Panc1 (cell line): ENCODE results near the gene ELFN1. TPM values are rescaled to one million over a fixed set of nuclear protein-coding genes. Genes with fewer than 3 reads are reported as not detected.

ENCODE experiments used
- ATAC-seq: fragments of 200-7000 bp; cut with Tn5 transposase; 2 replicates; pipeline ENCODE4 v1.9.1; 2020; ENCODE audit warnings: mild to moderate bottlenecking, moderate library complexity
- BruUV-seq: library from RNA; stranded (reverse); fragments of 400-500 nt; replicated peaks from 2 replicates; lab custom pipeline; 2021; lab: Mats Ljungman, UMichigan
- CTCF ChIA-PET: fragments of 300-600 bp; sonication (Branson Sonifier 250); formaldehyde crosslinking; loops from one replicate; lab custom pipeline; 2022; ENCODE audit warnings: antibody characterized with exemption; lab: Charles Lee
- POLR2A ChIA-PET: fragments of 300-600 bp; sonication (Branson Sonifier 250); formaldehyde crosslinking; loops from one replicate; lab custom pipeline; 2022; ENCODE audit warnings: antibody characterized with exemption; lab: Charles Lee
- DNase-seq: peaks from one replicate; pipeline ENCODE4 v3.0.0-alpha.2; 2010; ENCODE audit warnings: low read depth, low spot score
- H3K27ac ChIP-seq: 2 replicates; pipeline ENCODE4 v1.5.1; 2011; ENCODE audit warnings: mild to moderate bottlenecking, low read length, inconsistent platforms
- H3K27me3 ChIP-seq: fragments of 200-500 bp; sonication (Bioruptor generic); 2 replicates; pipeline ENCODE4 v1.6.0; 2014; ENCODE audit warnings: low read length, inconsistent platforms; ENCODE audit not compliant: control insufficient read depth, insufficient read depth
- H3K36me3 ChIP-seq: fragments of 200-500 bp; sonication (Bioruptor generic); 2 replicates; pipeline ENCODE4 v1.5.1; 2014; ENCODE audit warnings: inconsistent platforms, mild to moderate bottlenecking, low read length, moderate library complexity; ENCODE audit not compliant: control insufficient read depth, insufficient read depth
- H3K4me1 ChIP-seq: 2 replicates; pipeline ENCODE4 v1.5.1; 2011; ENCODE audit warnings: inconsistent platforms, mild to moderate bottlenecking, low read length, moderate library complexity; ENCODE audit not compliant: control insufficient read depth, insufficient read depth
- H3K4me3 ChIP-seq, 2 experiments: 2 replicates each; pipeline ENCODE4 v1.5.1; 2011 to 2012; ENCODE audit warnings: low read depth in 2 of 2, low read length in 2 of 2, mild to moderate bottlenecking in 2 of 2, inconsistent platforms in 1 of 2, moderate library complexity in 1 of 2
- H3K9me3 ChIP-seq: fragments of 200-500 bp; sonication (Bioruptor generic); 2 replicates; pipeline ENCODE4 v1.5.1; 2014; ENCODE audit warnings: low read depth, mild to moderate bottlenecking, inconsistent platforms, low read length, moderate library complexity; ENCODE audit not compliant: control insufficient read depth, insufficient read depth
- POLR2AphosphoS5 ChIP-seq: IDR thresholded peaks from 2 replicates; pipeline ENCODE4 v1.6.1; 2012; ENCODE audit warnings: mild to moderate bottlenecking, low read depth, low read length, moderate library complexity
- SIN3A ChIP-seq: IDR thresholded peaks from 2 replicates; pipeline ENCODE4 v1.6.1; 2012; ENCODE audit warnings: low read depth, mild to moderate bottlenecking, low read length, moderate library complexity, borderline replicate concordance; ENCODE audit not compliant: insufficient read depth
- TCF7L2 ChIP-seq: IDR thresholded peaks from 2 replicates; pipeline ENCODE4 v1.6.1; 2011; ENCODE audit warnings: mild to moderate bottlenecking, low read depth, low read length, inconsistent platforms
- in situ Hi-C: cut with HindIII; loops from 2 replicates; pipeline ENCODE4 v1.10.0; 2016; ENCODE audit warnings: low sequenced_read_pairs, low pct_unique_long_range_greater_than_20kb
- intact Hi-C: fragments of 100-400 bp; cut with micrococcal nuclease; formaldehyde crosslinking; loops from one replicate; pipeline ENCODE4 v1.10.0; 2022; ENCODE audit not compliant: unreplicated experiment
- total RNA-seq: library from RNA; stranded (reverse); gene quantifications from one replicate; pipeline ENCODE4 v1.2.1, GENCODE V29; 2021; ENCODE audit not compliant: unreplicated experiment
- TF ChIP-seq, protein P1 (sequence below): fragments of 450-650 bp; IDR thresholded peaks from 2 replicates; pipeline ENCODE4 v1.5.1; 2017; ENCODE audit warnings: mild to moderate bottlenecking
- TF ChIP-seq, protein P2 (sequence below), 2 experiments: IDR thresholded peaks; 2 replicates each; pipeline ENCODE4 v1.6.1; 2011 to 2012; ENCODE audit warnings: low read depth in 2 of 2, control low read depth in 1 of 2, low read length in 1 of 2, mild to moderate bottlenecking in 1 of 2, moderate library complexity in 1 of 2; ENCODE audit not compliant: insufficient read depth in 1 of 2

The ELFN1 gene
- total RNA-seq, 1 experiment from 2014 or later = 39.0 TPM

DNA sequence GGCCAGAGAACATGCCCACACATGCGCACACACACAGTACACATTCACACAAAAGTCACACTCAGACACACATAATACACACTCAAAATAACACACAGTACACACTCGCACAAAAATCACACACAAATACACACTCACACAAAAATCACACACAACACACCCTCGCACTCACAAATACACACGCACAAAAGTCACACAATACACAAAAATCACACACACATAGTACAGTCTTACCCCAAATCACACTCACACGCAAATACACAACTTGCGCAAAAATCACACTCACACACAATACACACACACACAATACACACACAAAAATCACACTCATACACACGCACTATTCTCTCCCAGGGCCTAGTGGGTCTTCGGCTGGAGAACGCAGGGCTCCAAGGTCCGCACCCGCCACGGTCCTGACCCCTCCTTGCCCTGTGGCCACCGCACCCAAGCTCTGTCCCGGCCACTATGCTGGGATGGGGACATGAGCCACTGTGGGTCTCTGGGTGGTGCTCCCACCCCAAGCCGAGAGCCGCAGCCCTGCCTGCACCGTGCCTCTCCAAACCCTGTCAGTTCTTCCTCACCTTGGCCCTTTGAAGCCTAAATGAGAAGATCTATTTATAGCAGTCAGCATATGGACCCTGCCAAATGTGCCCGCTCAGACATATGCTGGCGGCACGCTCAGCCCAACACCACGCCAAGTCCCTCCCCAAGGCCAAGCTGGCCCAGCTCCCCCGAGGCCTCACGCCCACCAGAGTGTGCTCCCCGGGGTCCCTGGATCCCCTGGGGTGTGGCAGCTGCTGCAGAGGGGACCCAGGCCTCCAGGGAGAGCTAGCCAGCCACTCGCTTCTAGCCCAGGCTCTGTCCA is 55.9 kb downstream of the ELFN1 start:
- in situ Hi-C loops = no loop called here
- 0 out of 2 replicates have a peak, but pooled peaks cover 2% of the 10 kb centered on the region for H3K4me1 ChIP-seq
- POLR2A ChIA-PET = no interaction called here
- no peaks in the 10 kb centered on the region for H3K27me3 ChIP-seq
- BruUV-seq = TSS peak; percentile 54
- no peak for TF ChIP-seq SIN3A
- no peak for TF ChIP-seq TCF7L2
- TF ChIP-seq, protein P1, sequence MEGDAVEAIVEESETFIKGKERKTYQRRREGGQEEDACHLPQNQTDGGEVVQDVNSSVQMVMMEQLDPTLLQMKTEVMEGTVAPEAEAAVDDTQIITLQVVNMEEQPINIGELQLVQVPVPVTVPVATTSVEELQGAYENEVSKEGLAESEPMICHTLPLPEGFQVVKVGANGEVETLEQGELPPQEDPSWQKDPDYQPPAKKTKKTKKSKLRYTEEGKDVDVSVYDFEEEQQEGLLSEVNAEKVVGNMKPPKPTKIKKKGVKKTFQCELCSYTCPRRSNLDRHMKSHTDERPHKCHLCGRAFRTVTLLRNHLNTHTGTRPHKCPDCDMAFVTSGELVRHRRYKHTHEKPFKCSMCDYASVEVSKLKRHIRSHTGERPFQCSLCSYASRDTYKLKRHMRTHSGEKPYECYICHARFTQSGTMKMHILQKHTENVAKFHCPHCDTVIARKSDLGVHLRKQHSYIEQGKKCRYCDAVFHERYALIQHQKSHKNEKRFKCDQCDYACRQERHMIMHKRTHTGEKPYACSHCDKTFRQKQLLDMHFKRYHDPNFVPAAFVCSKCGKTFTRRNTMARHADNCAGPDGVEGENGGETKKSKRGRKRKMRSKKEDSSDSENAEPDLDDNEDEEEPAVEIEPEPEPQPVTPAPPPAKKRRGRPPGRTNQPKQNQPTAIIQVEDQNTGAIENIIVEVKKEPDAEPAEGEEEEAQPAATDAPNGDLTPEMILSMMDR = no peak
- intact Hi-C loops = no loop called here
- ATAC-seq (no peak; the same call in 1 of the 2 replicates), DNase-seq (no peak)
- CTCF ChIA-PET = no interaction called here
- peaks cover 13% of the 10 kb centered on the region for H3K9me3 ChIP-seq
- H3K36me3 ChIP-seq = no peaks in the 10 kb centered on the region; the same call in 1 of the 2 replicates
- H3K4me3 ChIP-seq = no peak overlapping the region
- H3K27ac ChIP-seq = no peak overlapping the region

DNA sequence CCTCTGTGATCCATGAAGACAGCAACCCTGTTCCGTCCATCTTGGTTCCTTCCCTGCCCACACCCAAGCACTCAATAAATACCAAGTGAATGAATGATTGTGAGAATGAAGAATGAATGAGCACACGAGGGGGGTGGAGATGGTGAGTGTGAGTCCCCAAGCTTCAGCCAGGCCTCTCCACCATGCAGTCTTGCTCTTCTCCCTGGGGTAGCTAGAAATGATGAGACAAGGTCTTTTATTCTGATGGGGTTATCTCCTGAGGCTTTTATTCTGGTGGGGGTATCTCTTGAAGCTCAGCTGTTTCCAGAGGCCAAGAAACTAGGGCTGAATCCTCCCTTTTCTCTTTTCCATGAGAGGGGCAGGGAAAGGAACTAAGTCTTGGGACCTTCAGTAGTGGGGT is 57.0 kb downstream of the ELFN1 start:
- peaks cover 13% of the 10 kb centered on the region for H3K9me3 ChIP-seq
- POLR2A ChIA-PET = interaction anchor here (0.6 kb wide), 1 partner anchor 144 kb away, joined by 7 read pairs; no protein-coding TSS in a partner anchor
- H3K27ac ChIP-seq = no peak overlapping the region
- ATAC-seq = no peak
- DNase-seq = no peak
- H3K36me3 ChIP-seq = no peaks in the 10 kb centered on the region
- BruUV-seq = no TSS peak
- intact Hi-C loops = no loop called here
- CTCF ChIA-PET = no interaction called here
- no peaks in the 10 kb centered on the region for H3K27me3 ChIP-seq
- no peak for TF ChIP-seq TCF7L2
- TF ChIP-seq, protein P1 = no peak
- no peak for TF ChIP-seq SIN3A
- TF ChIP-seq, protein P2, sequence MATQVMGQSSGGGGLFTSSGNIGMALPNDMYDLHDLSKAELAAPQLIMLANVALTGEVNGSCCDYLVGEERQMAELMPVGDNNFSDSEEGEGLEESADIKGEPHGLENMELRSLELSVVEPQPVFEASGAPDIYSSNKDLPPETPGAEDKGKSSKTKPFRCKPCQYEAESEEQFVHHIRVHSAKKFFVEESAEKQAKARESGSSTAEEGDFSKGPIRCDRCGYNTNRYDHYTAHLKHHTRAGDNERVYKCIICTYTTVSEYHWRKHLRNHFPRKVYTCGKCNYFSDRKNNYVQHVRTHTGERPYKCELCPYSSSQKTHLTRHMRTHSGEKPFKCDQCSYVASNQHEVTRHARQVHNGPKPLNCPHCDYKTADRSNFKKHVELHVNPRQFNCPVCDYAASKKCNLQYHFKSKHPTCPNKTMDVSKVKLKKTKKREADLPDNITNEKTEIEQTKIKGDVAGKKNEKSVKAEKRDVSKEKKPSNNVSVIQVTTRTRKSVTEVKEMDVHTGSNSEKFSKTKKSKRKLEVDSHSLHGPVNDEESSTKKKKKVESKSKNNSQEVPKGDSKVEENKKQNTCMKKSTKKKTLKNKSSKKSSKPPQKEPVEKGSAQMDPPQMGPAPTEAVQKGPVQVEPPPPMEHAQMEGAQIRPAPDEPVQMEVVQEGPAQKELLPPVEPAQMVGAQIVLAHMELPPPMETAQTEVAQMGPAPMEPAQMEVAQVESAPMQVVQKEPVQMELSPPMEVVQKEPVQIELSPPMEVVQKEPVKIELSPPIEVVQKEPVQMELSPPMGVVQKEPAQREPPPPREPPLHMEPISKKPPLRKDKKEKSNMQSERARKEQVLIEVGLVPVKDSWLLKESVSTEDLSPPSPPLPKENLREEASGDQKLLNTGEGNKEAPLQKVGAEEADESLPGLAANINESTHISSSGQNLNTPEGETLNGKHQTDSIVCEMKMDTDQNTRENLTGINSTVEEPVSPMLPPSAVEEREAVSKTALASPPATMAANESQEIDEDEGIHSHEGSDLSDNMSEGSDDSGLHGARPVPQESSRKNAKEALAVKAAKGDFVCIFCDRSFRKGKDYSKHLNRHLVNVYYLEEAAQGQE (IDR thresholded peaks at IDR 0.05; ENCODE audit: insufficient read depth in 1 of 2, low read depth in 2 of 2, low read length in 1 of 2) = no peak
- TF ChIP-seq POLR2AphosphoS5 = no peak
- in situ Hi-C loops = no loop called here
- H3K4me3 ChIP-seq = no peak overlapping the region
- 0 out of 2 replicates have a peak, but pooled peaks cover 2% of the 10 kb centered on the region for H3K4me1 ChIP-seq
